GM12878 (cell line): ENCODE data around the gene TRPC4. TPM values are rescaled to one million over a fixed set of nuclear protein-coding genes. Genes with fewer than 3 reads are reported as not detected.

Experiments used
- ATAC-seq: fragments of 200-7000 bp; cut with Tn5 transposase; 3 replicates; pipeline ENCODE4 v1.9.1; 2020; ENCODE audit warnings: mild to moderate bottlenecking, moderate library complexity
- BruUV-seq: library from RNA; stranded (reverse); fragments of 400-500 nt; replicated peaks from 2 replicates; lab custom pipeline; 2021; lab: Mats Ljungman, UMichigan
- CTCF ChIA-PET: fragments of 300-600 bp; sonication (Branson Sonifier 250); formaldehyde crosslinking; extraction: SDS; loops from one replicate; lab custom pipeline; 2021; ENCODE audit warnings: inconsistent platforms; lab: Yijun Ruan, JAX
- POLR2A ChIA-PET: fragments of 350-600 bp; formaldehyde crosslinking; extraction: SDS; loops from one replicate; lab custom pipeline; 2021; ENCODE audit warnings: inconsistent platforms; lab: Charles Lee
- RAD21 ChIA-PET: fragments of 300-600 bp; sonication (Branson Sonifier 250); formaldehyde crosslinking; loops from one replicate; lab custom pipeline; 2023; ENCODE audit warnings: antibody characterized with exemption; ENCODE audit not compliant: unreplicated experiment; lab: Charles Lee
- SMC1A ChIA-PET: fragments of 300-600 bp; sonication (Branson Sonifier 250); formaldehyde crosslinking; loops from one replicate; lab custom pipeline; 2023; ENCODE audit not compliant: unreplicated experiment, uncharacterized antibody; lab: Charles Lee
- DNase-seq: peaks from one replicate; pipeline ENCODE4 v3.0.0-alpha.2; 2011; ENCODE audit warnings: low read depth, low spot score
- FAIRE-seq: peaks from 3 replicates; lab custom pipeline; 2011; peaks lifted over from hg19 to GRCh38; lab: Jason Lieb, UNC
- H2AFZ ChIP-seq: 2 replicates; pipeline ENCODE4 v1.6.0; 2011; ENCODE audit warnings: low read depth, low read length, control low read depth; ENCODE audit not compliant: control insufficient read depth
- H3K27ac ChIP-seq: 2 replicates; pipeline ENCODE4 v1.5.1; 2011; ENCODE audit warnings: control low read depth; ENCODE audit not compliant: control insufficient read depth, insufficient read depth
- H3K27me3 ChIP-seq, 2 experiments: replicated peaks in 1 of 2; 2 replicates each; pipeline versions ENCODE4 v1.6.0 to v1.6.1; 2011; ENCODE audit warnings: low read length in 1 of 2; ENCODE audit not compliant: control insufficient read depth in 2 of 2, insufficient read depth in 2 of 2
- H3K36me3 ChIP-seq, 2 experiments: 2 replicates each; pipeline ENCODE4 v1.5.1; 2011; ENCODE audit warnings: low read length in 1 of 2; ENCODE audit not compliant: control insufficient read depth in 2 of 2, insufficient read depth in 2 of 2
- H3K4me1 ChIP-seq: 2 replicates; pipeline ENCODE4 v1.6.1; 2011; ENCODE audit warnings: mild to moderate bottlenecking, low read length, moderate library complexity, mixed read lengths; ENCODE audit not compliant: control insufficient read depth, insufficient read depth
- H3K4me2 ChIP-seq: 2 replicates; pipeline ENCODE4 v1.6.0; 2011; ENCODE audit warnings: control low read depth; ENCODE audit not compliant: control insufficient read depth, insufficient read depth
- H3K4me3 ChIP-seq: fragments of 200-600 bp; sonication (generic); 2 replicates; pipeline ENCODE4 v1.5.1; 2016
- H3K79me2 ChIP-seq: 2 replicates; pipeline ENCODE4 v1.6.0; 2011; ENCODE audit warnings: low read length; ENCODE audit not compliant: control insufficient read depth, insufficient read depth
- H3K9ac ChIP-seq: 2 replicates; pipeline ENCODE4 v1.8.0; 2011; ENCODE audit warnings: low read length, control low read depth, mixed read lengths; ENCODE audit not compliant: control insufficient read depth, insufficient read depth
- H3K9me3 ChIP-seq: replicated peaks from 3 replicates; pipeline ENCODE4 v1.5.1; 2011; ENCODE audit warnings: mild to moderate bottlenecking, low read length; ENCODE audit not compliant: control insufficient read depth, insufficient read depth
- H4K20me1 ChIP-seq: 2 replicates; pipeline ENCODE4 v1.6.0; 2011; ENCODE audit not compliant: control insufficient read depth, insufficient read depth
- BCL11A ChIP-seq: IDR thresholded peaks from 2 replicates; pipeline ENCODE4 v1.6.1; 2011; ENCODE audit warnings: low read depth, low read length
- CHD4 ChIP-seq: fragments of 200-600 bp; sonication (generic); IDR thresholded peaks from 2 replicates; pipeline ENCODE4 v1.6.1; 2016; ENCODE audit warnings: mild to moderate bottlenecking
- EED ChIP-seq: sonication (generic); IDR thresholded peaks from 2 replicates; pipeline ENCODE4 v1.6.1; 2016; ENCODE audit warnings: antibody characterized with exemption, low read depth
- FOS ChIP-seq: IDR thresholded peaks from 3 replicates; pipeline ENCODE4 v1.6.1; 2011; ENCODE audit warnings: borderline replicate concordance; ENCODE audit not compliant: insufficient read length; ENCODE audit errors: extremely low read depth
- GABPA ChIP-seq: IDR thresholded peaks from 2 replicates; pipeline ENCODE4 v1.6.1; 2014; ENCODE audit warnings: antibody characterized with exemption, low read depth, mild to moderate bottlenecking, inconsistent platforms
- MEF2B ChIP-seq: fragments of 450-650 bp; IDR thresholded peaks from 2 replicates; pipeline ENCODE4 v1.6.1; 2018; ENCODE audit warnings: mild to moderate bottlenecking, moderate library complexity; ENCODE audit not compliant: partially characterized antibody, poor library complexity, severe bottlenecking
- MTA2 ChIP-seq: fragments of 450-650 bp; IDR thresholded peaks from 2 replicates; pipeline ENCODE4 v1.6.1; 2016; ENCODE audit warnings: low read depth, mild to moderate bottlenecking, moderate library complexity
- MYC ChIP-seq: IDR thresholded peaks from 2 replicates; pipeline ENCODE4 v1.6.1; 2011; ENCODE audit warnings: mild to moderate bottlenecking, low read length, moderate library complexity, inconsistent platforms; ENCODE audit not compliant: insufficient read depth, insufficient replicate concordance, insufficient read length, severe bottlenecking
- NFIC ChIP-seq: IDR thresholded peaks from 2 replicates; pipeline ENCODE4 v1.6.1; 2012; ENCODE audit warnings: low read depth, mild to moderate bottlenecking, inconsistent platforms, low read length, moderate library complexity
- NR2F1 ChIP-seq: fragments of 450-650 bp; conservative IDR thresholded peaks from 2 replicates; pipeline ENCODE4 v1.6.1; 2017; ENCODE audit warnings: mild to moderate bottlenecking
- POLR2A ChIP-seq: IDR thresholded peaks from 2 replicates; pipeline ENCODE4 v1.6.1; 2011; ENCODE audit warnings: low read depth, mild to moderate bottlenecking, low read length
- RAD21 ChIP-seq: IDR thresholded peaks from 2 replicates; pipeline ENCODE4 v1.6.1; 2011; ENCODE audit warnings: mild to moderate bottlenecking, low read depth, low read length, moderate library complexity; ENCODE audit not compliant: insufficient read depth
- RELA ChIP-seq: fragments of 450-650 bp; IDR thresholded peaks from 2 replicates; pipeline ENCODE4 v1.8.0; 2014; ENCODE audit warnings: borderline replicate concordance; ENCODE audit not compliant: partially characterized antibody
- WGBS: methylation state at CpG from one replicate; pipeline ENCODE4 v1.1.6; 2016; ENCODE audit warnings: low lambda C conversion rate; ENCODE audit not compliant: insufficient replicate concordance, insufficient coverage; ENCODE audit errors: missing lambda C conversion rate; 5-methylcytosine and 5-hydroxymethylcytosine counted together
- in situ Hi-C: fragments of 300-500 bp; cut with MboI; formaldehyde crosslinking; loops from 9 replicates; pipeline ENCODE4 v1.14.3; 2018; ENCODE audit warnings: mixed read lengths
- intact Hi-C: fragments of 100-400 bp; cut with micrococcal nuclease; formaldehyde crosslinking; loops from one replicate; pipeline ENCODE4 v1.14.2; 2022; ENCODE audit not compliant: unreplicated experiment
- polyA plus RNA-seq, 11 experiments: library from polyadenylated mRNA; depleted of rRNA in 4 of 11; unstranded in 6 of 11; stranded (reverse) in 5 of 11; fragments of >200 nt; fragmentation: Nextera tagmentation in 4 of 11; fragmentation: Illumina TruSeq in 1 of 11; extraction: Ambion mirVana in 4 of 11; extraction: Trizol in 1 of 11; gene quantifications; 1 replicate in 1 of 11; 2 replicates in 10 of 11; pipeline versions ENCODE4 v1.2.1 to v1.2.3, GENCODE V29; 2011 to 2016; ENCODE audit warnings: inconsistent platforms in 2 of 11, missing spikeins in 2 of 11, low read depth in 1 of 11
- total RNA-seq, 4 experiments: library from RNA; depleted of rRNA in 3 of 4; stranded (reverse); fragments of >200 nt in 3 of 4; fragmentation: Illumina TruSeq in 1 of 4; extraction: Trizol in 1 of 4; gene quantifications; 2 replicates each; pipeline versions ENCODE4 v1.2.1 to v1.2.3, GENCODE V29; 2013 to 2021
- TF ChIP-seq, protein P1 (sequence below): fragments of 450-650 bp; IDR thresholded peaks from 2 replicates; pipeline ENCODE4 v1.6.1; 2016; ENCODE audit warnings: mild to moderate bottlenecking
- TF ChIP-seq, protein P2 (sequence below): IDR thresholded peaks from 2 replicates; pipeline ENCODE4 v1.6.1; 2011; ENCODE audit warnings: mild to moderate bottlenecking, low read depth, low read length, moderate library complexity; ENCODE audit not compliant: insufficient replicate concordance
- TF ChIP-seq, protein P3 (sequence below): fragments of 450-650 bp; IDR thresholded peaks from 2 replicates; pipeline ENCODE4 v1.6.1; 2017; ENCODE audit warnings: mild to moderate bottlenecking, moderate library complexity
- TF ChIP-seq, protein P4 (sequence below): fragments of 450-650 bp; IDR thresholded peaks from 2 replicates; pipeline ENCODE4 v1.6.1; 2017; ENCODE audit warnings: mild to moderate bottlenecking, low read depth, inconsistent platforms; ENCODE audit not compliant: poor library complexity, severe bottlenecking

TRPC4 gene
- total and polyA plus RNA-seq, 10 of the 15 experiments (the other 5 are each of a cell fraction or from before 2014, with no cell fraction given): not detected

DNA sequence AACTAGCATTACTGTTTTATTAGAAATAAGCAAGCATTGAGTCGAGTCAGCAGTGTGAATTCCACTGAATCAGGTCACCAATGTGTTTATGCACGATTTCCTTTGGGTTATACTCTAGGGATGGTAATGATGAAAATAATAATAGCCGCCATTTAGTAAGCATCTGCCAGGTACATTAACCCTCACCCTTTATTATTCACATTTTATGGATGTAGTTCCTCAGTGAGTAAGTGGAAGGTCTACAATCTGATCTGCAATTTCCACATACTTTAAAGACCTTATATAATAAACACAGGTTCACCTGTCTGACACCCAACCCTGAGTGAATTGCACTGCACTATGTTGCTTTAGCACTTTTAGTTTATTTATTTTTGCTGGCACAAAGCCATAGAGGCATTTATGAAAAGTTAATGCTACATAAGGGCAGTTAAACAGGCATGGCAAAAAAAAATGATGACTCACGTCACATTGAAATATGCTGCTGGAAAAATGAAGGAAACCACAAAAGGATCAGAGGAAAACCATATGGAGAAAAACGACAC is 122.4 kb downstream of the TRPC4 start:
- FAIRE-seq (no peak), ATAC-seq (no peak)
- TF ChIP-seq RELA (no peak), MEF2B (no peak), CHD4 (no peak), NFIC (no peak), FOS (no peak), RAD21 (no peak), GABPA (no peak), MYC (no peak), EED (no peak), MTA2 (no peak), BCL11A (no peak), POLR2A (no peak), NR2F1 (no peak)
- TF ChIP-seq, protein P1, sequence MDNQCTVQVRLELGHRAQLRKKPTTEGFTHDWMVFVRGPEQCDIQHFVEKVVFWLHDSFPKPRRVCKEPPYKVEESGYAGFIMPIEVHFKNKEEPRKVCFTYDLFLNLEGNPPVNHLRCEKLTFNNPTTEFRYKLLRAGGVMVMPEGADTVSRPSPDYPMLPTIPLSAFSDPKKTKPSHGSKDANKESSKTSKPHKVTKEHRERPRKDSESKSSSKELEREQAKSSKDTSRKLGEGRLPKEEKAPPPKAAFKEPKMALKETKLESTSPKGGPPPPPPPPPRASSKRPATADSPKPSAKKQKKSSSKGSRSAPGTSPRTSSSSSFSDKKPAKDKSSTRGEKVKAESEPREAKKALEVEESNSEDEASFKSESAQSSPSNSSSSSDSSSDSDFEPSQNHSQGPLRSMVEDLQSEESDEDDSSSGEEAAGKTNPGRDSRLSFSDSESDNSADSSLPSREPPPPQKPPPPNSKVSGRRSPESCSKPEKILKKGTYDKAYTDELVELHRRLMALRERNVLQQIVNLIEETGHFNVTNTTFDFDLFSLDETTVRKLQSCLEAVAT: no peak
- TF ChIP-seq, protein P2, sequence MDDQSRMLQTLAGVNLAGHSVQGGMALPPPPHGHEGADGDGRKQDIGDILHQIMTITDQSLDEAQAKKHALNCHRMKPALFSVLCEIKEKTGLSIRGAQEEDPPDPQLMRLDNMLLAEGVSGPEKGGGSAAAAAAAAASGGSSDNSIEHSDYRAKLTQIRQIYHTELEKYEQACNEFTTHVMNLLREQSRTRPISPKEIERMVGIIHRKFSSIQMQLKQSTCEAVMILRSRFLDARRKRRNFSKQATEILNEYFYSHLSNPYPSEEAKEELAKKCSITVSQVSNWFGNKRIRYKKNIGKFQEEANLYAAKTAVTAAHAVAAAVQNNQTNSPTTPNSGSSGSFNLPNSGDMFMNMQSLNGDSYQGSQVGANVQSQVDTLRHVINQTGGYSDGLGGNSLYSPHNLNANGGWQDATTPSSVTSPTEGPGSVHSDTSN: no peak
- TF ChIP-seq, protein P3, sequence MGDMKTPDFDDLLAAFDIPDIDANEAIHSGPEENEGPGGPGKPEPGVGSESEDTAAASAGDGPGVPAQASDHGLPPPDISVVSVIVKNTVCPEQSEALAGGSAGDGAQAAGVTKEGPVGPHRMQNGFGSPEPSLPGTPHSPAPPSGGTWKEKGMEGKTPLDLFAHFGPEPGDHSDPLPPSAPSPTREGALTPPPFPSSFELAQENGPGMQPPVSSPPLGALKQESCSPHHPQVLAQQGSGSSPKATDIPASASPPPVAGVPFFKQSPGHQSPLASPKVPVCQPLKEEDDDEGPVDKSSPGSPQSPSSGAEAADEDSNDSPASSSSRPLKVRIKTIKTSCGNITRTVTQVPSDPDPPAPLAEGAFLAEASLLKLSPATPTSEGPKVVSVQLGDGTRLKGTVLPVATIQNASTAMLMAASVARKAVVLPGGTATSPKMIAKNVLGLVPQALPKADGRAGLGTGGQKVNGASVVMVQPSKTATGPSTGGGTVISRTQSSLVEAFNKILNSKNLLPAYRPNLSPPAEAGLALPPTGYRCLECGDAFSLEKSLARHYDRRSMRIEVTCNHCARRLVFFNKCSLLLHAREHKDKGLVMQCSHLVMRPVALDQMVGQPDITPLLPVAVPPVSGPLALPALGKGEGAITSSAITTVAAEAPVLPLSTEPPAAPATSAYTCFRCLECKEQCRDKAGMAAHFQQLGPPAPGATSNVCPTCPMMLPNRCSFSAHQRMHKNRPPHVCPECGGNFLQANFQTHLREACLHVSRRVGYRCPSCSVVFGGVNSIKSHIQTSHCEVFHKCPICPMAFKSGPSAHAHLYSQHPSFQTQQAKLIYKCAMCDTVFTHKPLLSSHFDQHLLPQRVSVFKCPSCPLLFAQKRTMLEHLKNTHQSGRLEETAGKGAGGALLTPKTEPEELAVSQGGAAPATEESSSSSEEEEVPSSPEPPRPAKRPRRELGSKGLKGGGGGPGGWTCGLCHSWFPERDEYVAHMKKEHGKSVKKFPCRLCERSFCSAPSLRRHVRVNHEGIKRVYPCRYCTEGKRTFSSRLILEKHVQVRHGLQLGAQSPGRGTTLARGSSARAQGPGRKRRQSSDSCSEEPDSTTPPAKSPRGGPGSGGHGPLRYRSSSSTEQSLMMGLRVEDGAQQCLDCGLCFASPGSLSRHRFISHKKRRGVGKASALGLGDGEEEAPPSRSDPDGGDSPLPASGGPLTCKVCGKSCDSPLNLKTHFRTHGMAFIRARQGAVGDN: no peak
- TF ChIP-seq, protein P4, sequence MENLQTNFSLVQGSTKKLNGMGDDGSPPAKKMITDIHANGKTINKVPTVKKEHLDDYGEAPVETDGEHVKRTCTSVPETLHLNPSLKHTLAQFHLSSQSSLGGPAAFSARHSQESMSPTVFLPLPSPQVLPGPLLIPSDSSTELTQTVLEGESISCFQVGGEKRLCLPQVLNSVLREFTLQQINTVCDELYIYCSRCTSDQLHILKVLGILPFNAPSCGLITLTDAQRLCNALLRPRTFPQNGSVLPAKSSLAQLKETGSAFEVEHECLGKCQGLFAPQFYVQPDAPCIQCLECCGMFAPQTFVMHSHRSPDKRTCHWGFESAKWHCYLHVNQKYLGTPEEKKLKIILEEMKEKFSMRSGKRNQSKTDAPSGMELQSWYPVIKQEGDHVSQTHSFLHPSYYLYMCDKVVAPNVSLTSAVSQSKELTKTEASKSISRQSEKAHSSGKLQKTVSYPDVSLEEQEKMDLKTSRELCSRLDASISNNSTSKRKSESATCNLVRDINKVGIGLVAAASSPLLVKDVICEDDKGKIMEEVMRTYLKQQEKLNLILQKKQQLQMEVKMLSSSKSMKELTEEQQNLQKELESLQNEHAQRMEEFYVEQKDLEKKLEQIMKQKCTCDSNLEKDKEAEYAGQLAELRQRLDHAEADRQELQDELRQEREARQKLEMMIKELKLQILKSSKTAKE: no peak

More for the DNA sequence above, 122.4 kb downstream of the TRPC4 start:
- no peak overlapping the region for H3K9ac ChIP-seq
- no peak for DNase-seq
- BruUV-seq: no TSS peak
- H3K4me2 ChIP-seq: no peak overlapping the region
- no peak overlapping the region for H2AFZ ChIP-seq
- no peaks in the 10 kb centered on the region for H3K27me3 ChIP-seq
- H3K4me1 ChIP-seq: no peaks in the 10 kb centered on the region
- no peaks in the 10 kb centered on the region for H3K79me2 ChIP-seq
- no peak overlapping the region for H3K27ac ChIP-seq
- in situ Hi-C loops: no loop called here
- ChIA-PET SMC1A (no interaction called here), RAD21 (no interaction called here), POLR2A (no interaction called here), CTCF (no interaction called here)
- no peaks in the 10 kb centered on the region for H3K9me3 ChIP-seq
- WGBS: 1% methylated on average over 5 of the region's 5 CpGs
- no peak overlapping the region for H3K4me3 ChIP-seq
- no peaks in the 10 kb centered on the region for H3K36me3 ChIP-seq
- intact Hi-C loops: no loop called here
- no peaks in the 10 kb centered on the region for H4K20me1 ChIP-seq
